Osteocyte (in vitro differentiated cells): ENCODE data around the gene NKAIN2. TPM values are rescaled to one million over a fixed set of nuclear protein-coding genes. Genes with fewer than 3 reads are reported as not detected.

Experiments
- DNase-seq: peaks from one replicate; pipeline ENCODE4 v3.0.0; 2021; ENCODE audit warnings: mixed read lengths; ENCODE audit not compliant: unreplicated experiment; ENCODE audit errors: extremely low spot score
- H3K27ac Mint-ChIP-seq: one replicate; pipeline ENCODE4 v1.8.0; 2021; ENCODE audit warnings: mild to moderate bottlenecking, mixed read lengths; ENCODE audit not compliant: unreplicated experiment
- H3K27me3 Mint-ChIP-seq: one replicate; pipeline ENCODE4 v1.8.0; 2021; ENCODE audit warnings: mixed read lengths; ENCODE audit not compliant: unreplicated experiment
- H3K36me3 Mint-ChIP-seq: one replicate; pipeline ENCODE4 v1.8.0; 2021; ENCODE audit warnings: mixed read lengths; ENCODE audit not compliant: unreplicated experiment
- H3K4me1 Mint-ChIP-seq: one replicate; pipeline ENCODE4 v1.8.0; 2021; ENCODE audit warnings: mixed read lengths; ENCODE audit not compliant: unreplicated experiment
- H3K4me3 Mint-ChIP-seq: one replicate; pipeline ENCODE4 v1.8.0; 2021; ENCODE audit warnings: mild to moderate bottlenecking, moderate library complexity, mixed read lengths; ENCODE audit not compliant: unreplicated experiment
- H3K9me3 Mint-ChIP-seq: one replicate; pipeline ENCODE4 v1.8.0; 2021; ENCODE audit warnings: mixed read lengths; ENCODE audit not compliant: unreplicated experiment
- CTCF ChIP-seq: fragments of 200-600 bp; sonication (generic); IDR thresholded peaks from 2 replicates; pipeline ENCODE4 v1.5.0; 2021; ENCODE audit warnings: antibody characterized with exemption, mild to moderate bottlenecking, moderate library complexity
- total RNA-seq: library from RNA; stranded (reverse); gene quantifications from 2 replicates; pipeline ENCODE4 v1.2.1, GENCODE V29; 2021

The NKAIN2 gene
- total RNA-seq, 1 donor from 2014 or later: 17.8 TPM

- H3K27ac Mint-ChIP-seq: peak overlapping the region; percentile 17
- peaks cover 44% of the 10 kb centered on the region for H3K4me1 Mint-ChIP-seq
- no peaks in the 10 kb centered on the region for H3K9me3 Mint-ChIP-seq
- H3K36me3 Mint-ChIP-seq: no peaks in the 10 kb centered on the region
- no peak for TF ChIP-seq CTCF
- no peak overlapping the region for H3K4me3 Mint-ChIP-seq
- no peak for DNase-seq
- H3K27me3 Mint-ChIP-seq: no peaks in the 10 kb centered on the region
Observed at GRCh38 chr6:124482071-124482491, 678.4 kb downstream of the NKAIN2 start.

GRCh38 chr6:124487623-124488431 lies 684.2 kb downstream of the NKAIN2 start:
- H3K27ac Mint-ChIP-seq: peak overlapping the region; percentile 65
- H3K4me1 Mint-ChIP-seq: peaks cover 42% of the 10 kb centered on the region
- TF ChIP-seq CTCF: no peak
- no peaks in the 10 kb centered on the region for H3K36me3 Mint-ChIP-seq
- H3K9me3 Mint-ChIP-seq: no peaks in the 10 kb centered on the region
- no peaks in the 10 kb centered on the region for H3K27me3 Mint-ChIP-seq
- no peak overlapping the region for H3K4me3 Mint-ChIP-seq
- no peak for DNase-seq

- DNase-seq: no peak
- Mint-ChIP-seq H3K27ac (peak overlapping the region; percentile 6), H3K4me3 (no peak overlapping the region), H3K36me3 (peaks cover 4% of the 10 kb centered on the region), H3K4me1 (peaks cover 37% of the 10 kb centered on the region), H3K9me3 (peaks cover 7% of the 10 kb centered on the region), H3K27me3 (no peaks in the 10 kb centered on the region)
- no peak for TF ChIP-seq CTCF
Observed at GRCh38 chr6:124490122-124490521, 686.5 kb downstream of the NKAIN2 start.

GRCh38 chr6:124493259-124493658 lies 689.6 kb downstream of the NKAIN2 start:
- no peaks in the 10 kb centered on the region for H3K27me3 Mint-ChIP-seq
- no peak for DNase-seq
- H3K4me3 Mint-ChIP-seq: no peak overlapping the region
- H3K27ac Mint-ChIP-seq: no peak overlapping the region
- peaks cover 45% of the 10 kb centered on the region for H3K4me1 Mint-ChIP-seq
- H3K9me3 Mint-ChIP-seq: peaks cover 7% of the 10 kb centered on the region
- no peak for TF ChIP-seq CTCF
- H3K36me3 Mint-ChIP-seq: peaks cover 4% of the 10 kb centered on the region

GRCh38 chr6:124494956-124495664 lies 691.4 kb downstream of the NKAIN2 start:
- peaks cover 7% of the 10 kb centered on the region for H3K9me3 Mint-ChIP-seq
- no peak overlapping the region for H3K4me3 Mint-ChIP-seq
- DNase-seq: no peak
- no peaks in the 10 kb centered on the region for H3K27me3 Mint-ChIP-seq
- peaks cover 30% of the 10 kb centered on the region for H3K4me1 Mint-ChIP-seq
- H3K36me3 Mint-ChIP-seq: peaks cover 4% of the 10 kb centered on the region
- H3K27ac Mint-ChIP-seq: peak overlapping the region; percentile 36
- no peak for TF ChIP-seq CTCF
